Measurements from ENCODE around the gene ADM2. TPM values are rescaled to one million over a fixed set of nuclear protein-coding genes. Genes with fewer than 3 reads are reported as not detected.

ADM2 gene
- total RNA-seq, 1 donor from 2014 or later, result under 0.01 TPM

DNA sequence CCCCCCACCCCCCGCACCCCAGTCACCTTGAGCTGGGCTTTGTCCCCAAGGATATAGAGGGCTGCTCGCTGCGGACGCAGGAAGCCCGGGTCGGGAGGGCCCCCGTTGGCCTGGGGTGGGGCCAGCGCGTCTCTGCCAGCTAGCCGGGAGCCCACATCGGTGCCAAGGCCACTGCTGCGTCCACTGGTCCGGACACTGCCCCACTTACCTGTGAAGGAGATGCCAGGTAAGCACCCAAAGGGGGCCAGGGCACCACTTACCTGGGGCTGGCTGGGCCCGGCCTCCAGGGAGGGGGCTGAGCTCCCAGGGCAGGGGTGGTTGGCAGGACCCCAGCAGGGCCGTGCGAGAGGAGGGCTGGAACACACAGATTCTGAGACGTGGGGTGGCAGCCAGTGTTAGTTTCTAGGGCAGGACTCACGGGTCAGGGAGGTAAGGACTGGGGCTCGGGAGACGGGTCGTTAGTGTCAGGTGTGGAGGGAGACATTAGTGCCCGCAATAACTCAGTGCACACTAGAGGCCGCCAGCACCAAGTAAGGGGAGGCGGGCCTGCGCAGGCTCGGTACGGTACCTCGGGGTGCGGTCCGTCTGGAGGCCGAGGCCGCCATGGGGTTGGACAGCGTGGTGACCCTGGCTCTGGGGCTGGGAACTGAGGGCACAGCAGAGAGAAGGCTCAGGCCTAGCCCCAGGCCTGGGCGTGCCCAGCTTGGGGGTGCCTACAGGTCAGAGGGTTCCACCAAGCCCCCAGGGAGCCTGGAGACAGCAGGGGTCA lies 24.7 kb upstream of the ADM2 start:
- no peaks in the 10 kb centered on the region for H3K27me3 ChIP-seq (ENCODE audit: control insufficient read depth in 3 of 3, insufficient read depth in 3 of 3, low read length in 3 of 3)
- no peaks in the 10 kb centered on the region for H3K9me3 ChIP-seq (ENCODE audit: control insufficient read depth in 3 of 3, low read length in 3 of 3)
- no peak overlapping the region for H3K9ac ChIP-seq (ENCODE audit: low read depth in 1 of 3, low read length in 3 of 3)
- no peak overlapping the region for H3K27ac ChIP-seq (ENCODE audit: low read depth, low read length)
- H3K4me1 ChIP-seq (ENCODE audit: control insufficient read depth in 3 of 3, insufficient read depth in 3 of 3, low read length in 3 of 3), result no peaks in the 10 kb centered on the region
- H3K36me3 ChIP-seq (ENCODE audit: control insufficient read depth in 3 of 3, insufficient read depth in 3 of 3, low read length in 3 of 3), result peaks cover 65 to 73% (median 71%) of the 10 kb centered on the region in 3 donors
- no peak overlapping the region for H3K4me3 ChIP-seq (ENCODE audit: low read length in 3 of 3)

DNA sequence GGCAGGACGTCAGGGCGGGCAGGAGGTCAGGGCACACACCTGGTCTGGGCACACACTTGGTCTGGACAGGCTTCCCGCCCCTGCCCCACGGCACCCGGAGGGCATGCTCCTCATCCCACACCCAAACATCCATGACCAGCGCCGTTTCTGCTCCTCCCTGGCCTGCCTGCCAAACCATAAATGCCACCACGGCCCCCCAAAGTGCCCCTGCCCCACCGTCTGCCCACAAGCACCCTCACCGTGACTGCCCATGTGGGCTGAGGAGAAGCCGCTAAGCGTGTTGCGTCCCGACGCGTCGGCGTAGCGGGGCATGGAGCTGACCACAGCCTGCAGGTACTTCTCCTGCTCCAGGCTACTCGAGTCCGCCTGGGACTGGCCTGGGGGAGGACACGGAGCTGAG lies 22.3 kb upstream of the ADM2 start:
- H3K9me3 ChIP-seq (ENCODE audit: control insufficient read depth in 3 of 3, low read length in 3 of 3), result no peaks in the 10 kb centered on the region
- H3K9ac ChIP-seq (ENCODE audit: low read depth in 1 of 3, low read length in 3 of 3), result no peak overlapping the region
- H3K27me3 ChIP-seq (ENCODE audit: control insufficient read depth in 3 of 3, insufficient read depth in 3 of 3, low read length in 3 of 3), result no peaks in the 10 kb centered on the region
- no peak overlapping the region for H3K4me3 ChIP-seq (ENCODE audit: low read length in 3 of 3)
- H3K27ac ChIP-seq (ENCODE audit: low read depth, low read length), result no peak overlapping the region
- H3K4me1 ChIP-seq (ENCODE audit: control insufficient read depth in 3 of 3, insufficient read depth in 3 of 3, low read length in 3 of 3), result no peaks in the 10 kb centered on the region
- peaks cover 80 to 89% (median 81%) of the 10 kb centered on the region in 3 donors for H3K36me3 ChIP-seq (ENCODE audit: control insufficient read depth in 3 of 3, insufficient read depth in 3 of 3, low read length in 3 of 3)

DNA sequence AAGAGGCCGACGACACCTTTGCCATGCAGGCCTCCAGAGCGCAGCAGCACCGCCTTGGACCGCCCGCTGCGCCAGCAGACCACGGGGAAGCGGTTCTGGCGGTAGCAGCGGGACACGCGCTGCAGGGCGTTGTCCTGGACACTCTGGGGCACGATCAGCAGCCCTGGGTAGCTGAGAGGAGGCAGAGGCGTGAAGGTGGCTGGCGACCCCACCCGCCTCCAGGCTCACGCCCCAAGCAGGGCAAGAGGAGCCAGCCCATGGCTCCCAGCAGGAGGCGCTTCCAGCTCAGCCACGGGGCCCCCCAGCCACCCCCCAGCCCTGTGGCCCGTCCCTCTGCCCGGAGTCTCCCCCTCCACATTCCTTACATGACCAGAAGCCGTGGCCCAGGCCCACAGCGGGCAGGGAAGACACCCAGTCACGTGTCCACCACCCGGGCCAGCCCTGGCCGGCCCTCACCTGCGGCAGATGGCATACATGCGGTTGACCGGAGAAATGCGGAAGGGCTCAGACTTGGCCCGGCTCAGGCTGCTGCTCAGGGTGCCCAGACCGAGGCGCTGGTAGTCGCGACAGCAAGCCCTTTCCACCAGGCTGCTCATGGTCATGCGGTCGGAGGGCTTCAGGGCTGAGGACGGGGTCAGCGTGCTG lies 21.7 kb upstream of the ADM2 start:
- peaks cover 81 to 89% (median 81%) of the 10 kb centered on the region in 3 donors for H3K36me3 ChIP-seq (ENCODE audit: control insufficient read depth in 3 of 3, insufficient read depth in 3 of 3, low read length in 3 of 3)
- H3K4me3 ChIP-seq (ENCODE audit: low read length in 3 of 3), result no peak overlapping the region
- H3K27ac ChIP-seq (ENCODE audit: low read depth, low read length), result no peak overlapping the region
- H3K9me3 ChIP-seq (ENCODE audit: control insufficient read depth in 3 of 3, low read length in 3 of 3), result no peaks in the 10 kb centered on the region
- H3K27me3 ChIP-seq (ENCODE audit: control insufficient read depth in 3 of 3, insufficient read depth in 3 of 3, low read length in 3 of 3), result no peaks in the 10 kb centered on the region
- H3K4me1 ChIP-seq (ENCODE audit: control insufficient read depth in 3 of 3, insufficient read depth in 3 of 3, low read length in 3 of 3), result no peaks in the 10 kb centered on the region
- no peak overlapping the region for H3K9ac ChIP-seq (ENCODE audit: low read depth in 1 of 3, low read length in 3 of 3)

DNA sequence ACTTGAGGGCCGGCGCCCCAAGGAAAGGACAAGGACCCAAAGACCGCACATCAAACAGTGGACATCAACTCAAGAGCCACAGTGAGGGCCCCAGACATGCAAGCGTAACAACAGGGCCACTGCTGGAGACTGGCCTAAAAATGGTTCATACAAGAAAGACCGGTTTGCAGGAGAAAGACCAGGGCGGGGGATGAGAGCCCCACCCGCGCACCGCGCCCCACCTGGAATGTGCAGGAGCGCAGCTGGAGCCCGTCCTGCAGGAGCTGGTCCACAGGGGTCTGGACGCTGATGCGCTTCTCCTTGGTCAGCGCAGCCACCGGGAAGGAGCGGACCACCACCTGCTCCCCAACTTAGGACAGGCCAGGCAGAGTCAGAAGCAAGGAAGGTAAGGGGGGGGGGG lies 20.4 kb upstream of the ADM2 start:
- Histone ChIP-seq H3K27me3 (ENCODE audit: control insufficient read depth in 3 of 3, insufficient read depth in 3 of 3, low read length in 3 of 3) (no peaks in the 10 kb centered on the region), H3K4me1 (ENCODE audit: control insufficient read depth in 3 of 3, insufficient read depth in 3 of 3, low read length in 3 of 3) (no peaks in the 10 kb centered on the region), H3K9ac (ENCODE audit: low read depth in 1 of 3, low read length in 3 of 3) (no peak overlapping the region), H3K27ac (ENCODE audit: low read depth, low read length) (no peak overlapping the region), H3K4me3 (ENCODE audit: low read length in 3 of 3) (no peak overlapping the region), H3K9me3 (ENCODE audit: control insufficient read depth in 3 of 3, low read length in 3 of 3) (no peaks in the 10 kb centered on the region), H3K36me3 (ENCODE audit: control insufficient read depth in 3 of 3, insufficient read depth in 3 of 3, low read length in 3 of 3) (peaks cover 80 to 90% (median 87%) of the 10 kb centered on the region in 3 donors)

DNA sequence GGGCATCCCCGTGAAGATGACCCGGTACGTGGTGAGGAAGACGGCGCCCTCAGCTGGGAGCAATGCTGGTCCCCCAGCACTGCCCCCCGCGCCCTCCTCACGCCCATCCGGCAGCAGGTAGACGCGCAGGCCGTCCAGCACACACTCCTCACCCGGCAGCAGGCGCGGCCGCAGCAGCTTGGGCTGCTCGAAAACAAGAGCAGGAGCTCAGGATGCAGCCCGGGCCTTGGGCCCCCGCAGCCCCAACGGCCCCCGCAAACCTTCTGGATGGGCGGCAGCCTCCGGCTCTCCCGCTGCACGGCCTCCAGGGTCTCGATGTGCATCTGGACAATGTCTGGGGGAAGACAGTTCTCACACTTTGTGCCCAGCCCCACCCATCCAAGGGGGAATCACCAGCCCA lies 19.8 kb upstream of the ADM2 start:
- Histone ChIP-seq H3K27me3 (ENCODE audit: control insufficient read depth in 3 of 3, insufficient read depth in 3 of 3, low read length in 3 of 3) (no peaks in the 10 kb centered on the region), H3K9me3 (ENCODE audit: control insufficient read depth in 3 of 3, low read length in 3 of 3) (no peaks in the 10 kb centered on the region), H3K36me3 (ENCODE audit: control insufficient read depth in 3 of 3, insufficient read depth in 3 of 3, low read length in 3 of 3) (peaks cover 83 to 93% (median 91%) of the 10 kb centered on the region in 3 donors), H3K4me1 (ENCODE audit: control insufficient read depth in 3 of 3, insufficient read depth in 3 of 3, low read length in 3 of 3) (no peaks in the 10 kb centered on the region), H3K4me3 (ENCODE audit: low read length in 3 of 3) (no peak overlapping the region), H3K9ac (ENCODE audit: low read depth in 1 of 3, low read length in 3 of 3) (no peak overlapping the region), H3K27ac (ENCODE audit: low read depth, low read length) (no peak overlapping the region)

DNA sequence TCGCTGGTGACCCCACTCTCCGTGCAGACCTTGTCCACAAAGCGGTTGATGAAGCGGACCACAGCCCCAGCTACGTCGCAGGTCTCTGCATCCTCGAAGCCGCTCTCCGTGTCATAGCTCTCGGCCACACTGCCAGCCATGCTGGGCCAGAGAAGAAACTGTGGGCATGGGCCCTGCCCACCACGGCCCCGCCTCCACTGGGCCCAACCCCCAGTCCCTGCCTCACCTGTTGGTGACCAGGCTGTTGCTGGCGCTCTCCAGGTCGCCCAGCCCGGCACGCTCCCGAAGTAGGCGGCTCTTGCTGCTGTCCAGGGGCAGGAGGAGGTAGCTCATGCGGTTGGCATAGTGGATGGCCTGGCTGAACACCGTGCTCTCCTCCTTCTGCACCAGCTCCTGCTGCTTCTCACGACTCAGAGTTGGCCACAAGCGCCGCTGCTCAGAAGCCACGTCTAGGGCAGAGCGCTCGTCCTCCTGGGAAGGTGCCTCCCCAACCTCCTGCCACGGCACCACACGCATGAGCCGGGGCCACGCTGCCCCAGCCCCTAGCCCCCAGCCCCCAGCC lies 19.3 kb upstream of the ADM2 start:
- H3K4me1 ChIP-seq (ENCODE audit: control insufficient read depth in 3 of 3, insufficient read depth in 3 of 3, low read length in 3 of 3), result no peaks in the 10 kb centered on the region
- no peaks in the 10 kb centered on the region for H3K9me3 ChIP-seq (ENCODE audit: control insufficient read depth in 3 of 3, low read length in 3 of 3)
- peaks cover 86 to 93% (median 92%) of the 10 kb centered on the region in 3 donors for H3K36me3 ChIP-seq (ENCODE audit: control insufficient read depth in 3 of 3, insufficient read depth in 3 of 3, low read length in 3 of 3)

DNA sequence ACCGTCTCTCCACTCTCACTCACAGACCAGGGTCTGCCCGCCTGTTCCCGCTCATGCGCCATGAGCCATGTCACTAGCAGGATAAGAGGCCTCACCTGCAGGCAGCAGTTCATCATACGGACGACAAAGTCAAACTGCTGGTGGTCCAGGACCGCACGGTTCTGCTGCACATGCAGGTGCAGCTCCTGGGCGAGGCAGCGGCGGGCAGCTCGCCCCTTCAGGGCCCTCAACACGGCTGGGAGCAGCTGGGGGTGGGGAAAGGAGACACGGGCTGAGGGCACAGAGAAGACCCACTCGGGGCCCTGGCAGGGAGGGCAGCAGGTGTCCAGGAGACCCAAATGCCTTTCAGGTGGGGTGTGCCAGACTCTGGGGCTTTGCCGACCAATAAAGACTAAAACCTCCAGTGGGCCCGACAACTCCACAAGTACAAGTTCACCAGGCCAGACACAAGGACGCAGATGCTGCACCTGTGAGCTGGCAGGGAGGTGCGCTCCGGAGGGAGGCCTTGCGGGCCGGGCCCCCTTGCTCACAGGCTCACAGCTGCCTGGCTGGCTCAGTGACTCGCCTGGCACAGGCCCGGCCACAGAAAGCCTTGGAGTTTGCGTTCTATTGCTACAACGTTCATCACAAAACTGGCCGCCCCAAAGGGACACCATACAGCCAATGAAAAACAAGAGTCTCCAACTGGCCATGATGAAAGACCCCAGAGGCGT lies 18.0 kb upstream of the ADM2 start:
- Histone ChIP-seq H3K4me3 (ENCODE audit: low read length in 3 of 3) (no peak overlapping the region), H3K9me3 (ENCODE audit: control insufficient read depth in 3 of 3, low read length in 3 of 3) (no peaks in the 10 kb centered on the region), H3K9ac (ENCODE audit: low read depth in 1 of 3, low read length in 3 of 3) (no peak overlapping the region), H3K27me3 (ENCODE audit: control insufficient read depth in 3 of 3, insufficient read depth in 3 of 3, low read length in 3 of 3) (no peaks in the 10 kb centered on the region), H3K4me1 (ENCODE audit: control insufficient read depth in 3 of 3, insufficient read depth in 3 of 3, low read length in 3 of 3) (no peaks in the 10 kb centered on the region), H3K36me3 (ENCODE audit: control insufficient read depth in 3 of 3, insufficient read depth in 3 of 3, low read length in 3 of 3) (peaks cover 85 to 88% (median 86%) of the 10 kb centered on the region in 3 donors), H3K27ac (ENCODE audit: low read depth, low read length) (no peak overlapping the region)

More for the DNA sequence above, 19.3 kb upstream of the ADM2 start:
- Histone ChIP-seq H3K27ac (ENCODE audit: low read depth, low read length) (no peak overlapping the region), H3K27me3 (ENCODE audit: control insufficient read depth in 3 of 3, insufficient read depth in 3 of 3, low read length in 3 of 3) (no peaks in the 10 kb centered on the region), H3K9ac (ENCODE audit: low read depth in 1 of 3, low read length in 3 of 3) (no peak overlapping the region), H3K4me3 (ENCODE audit: low read length in 3 of 3) (no peak overlapping the region)

DNA sequence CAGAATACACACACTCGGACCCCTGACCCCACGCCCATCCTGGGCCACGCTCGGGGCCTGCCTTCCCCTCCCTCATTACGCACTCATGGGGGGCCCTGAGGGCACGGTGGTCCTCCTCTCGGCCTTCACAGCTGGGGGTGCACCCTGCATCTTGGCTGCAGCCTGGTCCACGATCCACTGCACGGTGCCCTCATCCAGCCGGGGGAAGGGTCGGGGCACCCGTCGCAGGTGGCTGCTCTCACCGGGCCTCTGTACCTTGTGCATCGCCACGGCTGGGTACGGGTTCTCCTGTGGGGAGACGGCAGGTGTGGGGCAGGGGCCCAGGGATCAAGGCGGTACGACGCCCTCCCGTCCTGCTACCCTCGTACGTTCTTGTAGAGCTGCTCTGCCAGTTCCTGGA lies 16.9 kb upstream of the ADM2 start:
- Histone ChIP-seq H3K27ac (ENCODE audit: low read depth, low read length) (no peak overlapping the region), H3K4me1 (ENCODE audit: control insufficient read depth in 3 of 3, insufficient read depth in 3 of 3, low read length in 3 of 3) (peaks cover 0 to 10% (median 8%) of the 10 kb centered on the region in 3 donors), H3K36me3 (ENCODE audit: control insufficient read depth in 3 of 3, insufficient read depth in 3 of 3, low read length in 3 of 3) (peaks cover 75 to 77% (median 76%) of the 10 kb centered on the region in 3 donors)

DNA sequence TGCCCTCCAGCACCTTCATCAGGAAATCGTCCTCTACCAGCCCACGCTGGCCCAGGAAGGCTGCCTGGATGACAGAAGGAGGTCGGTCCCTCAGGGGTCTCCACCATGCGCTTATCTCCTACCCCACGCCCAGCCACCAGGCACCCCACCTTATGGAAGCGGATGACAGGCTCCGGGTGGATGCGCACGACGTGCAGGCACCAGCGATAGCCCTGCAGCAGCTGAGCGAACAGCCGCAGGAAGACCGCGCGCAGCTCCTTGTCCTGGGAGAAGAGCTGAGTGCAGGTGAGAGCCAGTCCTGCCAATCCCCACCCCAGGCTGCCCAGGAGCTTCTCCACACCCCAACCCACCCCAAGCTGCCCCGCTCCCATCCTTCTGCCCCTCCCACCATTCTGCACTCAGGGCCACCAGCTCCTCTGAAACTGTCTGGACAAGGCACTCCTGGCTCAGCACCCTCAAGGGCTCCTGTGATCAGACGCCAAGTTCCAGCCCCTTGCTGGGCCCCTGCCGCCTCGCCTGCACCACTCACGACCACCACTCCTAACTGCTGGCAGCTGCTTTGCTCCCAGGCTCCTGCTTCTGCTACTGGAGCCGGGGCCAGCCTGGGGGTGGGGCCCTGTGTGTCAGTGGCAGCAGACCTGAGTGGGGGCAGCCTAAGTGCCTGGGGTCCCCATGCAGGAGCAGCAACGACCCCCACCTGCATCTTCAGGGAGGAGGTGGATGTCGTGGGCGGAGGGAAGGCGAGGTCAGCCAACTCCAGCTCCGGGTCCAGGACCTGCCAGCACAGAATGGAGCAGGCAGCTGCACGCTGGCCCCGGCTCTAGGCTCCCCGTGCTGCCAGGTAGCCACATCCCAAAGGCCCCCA lies 16.0 kb upstream of the ADM2 start:
- no peaks in the 10 kb centered on the region for H3K9me3 ChIP-seq (ENCODE audit: control insufficient read depth in 3 of 3, low read length in 3 of 3)
- H3K27me3 ChIP-seq (ENCODE audit: control insufficient read depth in 3 of 3, insufficient read depth in 3 of 3, low read length in 3 of 3), result no peaks in the 10 kb centered on the region
- peaks cover 2 to 15% (median 14%) of the 10 kb centered on the region in 3 donors for H3K4me1 ChIP-seq (ENCODE audit: control insufficient read depth in 3 of 3, insufficient read depth in 3 of 3, low read length in 3 of 3)
- peaks cover 67 to 69% (median 69%) of the 10 kb centered on the region in 3 donors for H3K36me3 ChIP-seq (ENCODE audit: control insufficient read depth in 3 of 3, insufficient read depth in 3 of 3, low read length in 3 of 3)
- H3K27ac ChIP-seq (ENCODE audit: low read depth, low read length), result no peak overlapping the region
- no peak overlapping the region for H3K9ac ChIP-seq (ENCODE audit: low read depth in 1 of 3, low read length in 3 of 3)
- no peak overlapping the region for H3K4me3 ChIP-seq (ENCODE audit: low read length in 3 of 3)

More for the DNA sequence above, 16.9 kb upstream of the ADM2 start:
- Histone ChIP-seq H3K9me3 (ENCODE audit: control insufficient read depth in 3 of 3, low read length in 3 of 3) (no peaks in the 10 kb centered on the region), H3K27me3 (ENCODE audit: control insufficient read depth in 3 of 3, insufficient read depth in 3 of 3, low read length in 3 of 3) (no peaks in the 10 kb centered on the region), H3K9ac (ENCODE audit: low read depth in 1 of 3, low read length in 3 of 3) (no peak overlapping the region), H3K4me3 (ENCODE audit: low read length in 3 of 3) (no peak overlapping the region)
